BE2C (cell line): Measurements from ENCODE around the gene ADGRD2.

ENCODE experiments used
- DNase-seq: peaks from one replicate; pipeline ENCODE4 v3.0.0-alpha.2; 2020
- H3K27me3 ChIP-seq: fragments of 250-450 bp; sonication (Bioruptor Pico); 2 replicates; pipeline ENCODE4 v1.5.1; 2020; ENCODE audit warnings: mild to moderate bottlenecking
- H3K36me3 ChIP-seq: fragments of 250-450 bp; sonication (Bioruptor Pico); 2 replicates; pipeline ENCODE4 v1.5.1; 2020; ENCODE audit warnings: mild to moderate bottlenecking
- H3K4me1 ChIP-seq: fragments of 250-450 bp; sonication (Bioruptor Pico); 2 replicates; pipeline ENCODE4 v1.5.1; 2020
- H3K4me3 ChIP-seq: 2 replicates; pipeline ENCODE4 v1.5.1; 2011; ENCODE audit warnings: low read depth, low read length
- H3K9me3 ChIP-seq: fragments of 250-450 bp; sonication (Bioruptor Pico); 2 replicates; pipeline ENCODE4 v1.5.1; 2020
- TF ChIP-seq, protein P1 (sequence below): IDR thresholded peaks from 2 replicates; pipeline ENCODE4 v1.5.1; 2012; ENCODE audit warnings: mild to moderate bottlenecking, low read depth, low read length

The ADGRD2 gene

DNA sequence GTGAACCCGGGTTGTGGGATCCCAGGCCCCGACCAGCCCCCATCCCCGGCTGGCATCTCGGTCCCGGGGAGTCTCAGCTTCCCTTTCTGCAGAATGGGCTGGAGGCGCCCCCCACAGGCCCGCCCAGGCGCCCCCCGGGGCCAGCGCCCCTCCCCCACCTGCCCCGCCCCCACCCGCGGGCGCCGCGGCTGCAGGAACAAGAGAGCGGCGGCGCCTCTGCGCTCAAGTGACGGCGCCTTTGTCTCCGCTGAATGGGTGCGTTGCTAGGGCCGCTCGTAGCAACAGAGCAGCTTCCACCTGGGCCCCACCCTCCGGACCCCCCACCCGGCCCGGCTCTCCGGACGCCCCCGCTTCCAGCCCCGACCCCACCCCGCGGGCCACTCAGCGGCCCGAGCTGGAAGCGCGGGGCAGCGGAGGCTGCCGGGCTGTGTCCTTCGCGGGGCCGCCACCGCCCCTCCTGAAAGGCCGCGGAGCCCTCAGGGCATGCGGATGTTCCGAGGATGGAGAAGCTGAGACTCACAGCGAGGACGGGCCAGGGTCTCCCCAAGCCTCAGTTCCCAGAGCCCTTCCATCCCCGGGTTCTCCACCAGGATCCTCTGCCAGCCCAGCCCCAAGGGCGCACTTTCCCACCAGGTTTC is 27.5 kb downstream of the ADGRD2 start:
- Histone ChIP-seq H3K36me3 (no peaks in the 10 kb centered on the region), H3K27me3 (no peaks in the 10 kb centered on the region; the same call in 1 of the 2 replicates), H3K9me3 (no peaks in the 10 kb centered on the region), H3K4me3 (peak overlapping the region; percentile 55), H3K4me1 (peaks cover 14% of the 10 kb centered on the region)
- peak; percentile 49 for DNase-seq
- TF ChIP-seq, protein P1, sequence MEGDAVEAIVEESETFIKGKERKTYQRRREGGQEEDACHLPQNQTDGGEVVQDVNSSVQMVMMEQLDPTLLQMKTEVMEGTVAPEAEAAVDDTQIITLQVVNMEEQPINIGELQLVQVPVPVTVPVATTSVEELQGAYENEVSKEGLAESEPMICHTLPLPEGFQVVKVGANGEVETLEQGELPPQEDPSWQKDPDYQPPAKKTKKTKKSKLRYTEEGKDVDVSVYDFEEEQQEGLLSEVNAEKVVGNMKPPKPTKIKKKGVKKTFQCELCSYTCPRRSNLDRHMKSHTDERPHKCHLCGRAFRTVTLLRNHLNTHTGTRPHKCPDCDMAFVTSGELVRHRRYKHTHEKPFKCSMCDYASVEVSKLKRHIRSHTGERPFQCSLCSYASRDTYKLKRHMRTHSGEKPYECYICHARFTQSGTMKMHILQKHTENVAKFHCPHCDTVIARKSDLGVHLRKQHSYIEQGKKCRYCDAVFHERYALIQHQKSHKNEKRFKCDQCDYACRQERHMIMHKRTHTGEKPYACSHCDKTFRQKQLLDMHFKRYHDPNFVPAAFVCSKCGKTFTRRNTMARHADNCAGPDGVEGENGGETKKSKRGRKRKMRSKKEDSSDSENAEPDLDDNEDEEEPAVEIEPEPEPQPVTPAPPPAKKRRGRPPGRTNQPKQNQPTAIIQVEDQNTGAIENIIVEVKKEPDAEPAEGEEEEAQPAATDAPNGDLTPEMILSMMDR: no peak

DNA sequence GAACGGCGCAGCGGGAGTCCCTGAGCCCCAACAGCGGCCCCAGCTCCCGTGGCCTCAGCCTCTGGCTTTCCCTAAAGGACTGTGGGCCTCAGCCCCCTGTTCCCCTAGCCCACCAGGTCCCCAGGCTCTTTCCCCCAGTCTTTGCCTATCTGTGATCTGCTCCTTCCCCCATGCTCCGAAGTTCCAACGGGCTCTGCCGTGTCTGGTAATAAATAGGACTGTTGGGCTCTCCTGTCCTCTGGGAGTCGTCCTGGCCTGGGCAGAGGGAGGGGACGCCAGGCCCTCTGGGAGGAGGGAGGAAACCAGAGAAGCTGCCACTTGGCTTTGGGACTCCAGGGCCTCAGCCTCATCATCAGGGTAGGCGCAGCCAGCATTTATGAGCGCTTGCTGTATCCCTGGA is 28.1 kb downstream of the ADGRD2 start:
- no peaks in the 10 kb centered on the region for H3K9me3 ChIP-seq
- H3K4me3 ChIP-seq: peak overlapping the region; percentile 55
- no peaks in the 10 kb centered on the region for H3K36me3 ChIP-seq
- H3K27me3 ChIP-seq: no peaks in the 10 kb centered on the region; the same call in 1 of the 2 replicates
- DNase-seq: peak; percentile 79
- peaks cover 14% of the 10 kb centered on the region for H3K4me1 ChIP-seq
- TF ChIP-seq, protein P1: no peak

DNA sequence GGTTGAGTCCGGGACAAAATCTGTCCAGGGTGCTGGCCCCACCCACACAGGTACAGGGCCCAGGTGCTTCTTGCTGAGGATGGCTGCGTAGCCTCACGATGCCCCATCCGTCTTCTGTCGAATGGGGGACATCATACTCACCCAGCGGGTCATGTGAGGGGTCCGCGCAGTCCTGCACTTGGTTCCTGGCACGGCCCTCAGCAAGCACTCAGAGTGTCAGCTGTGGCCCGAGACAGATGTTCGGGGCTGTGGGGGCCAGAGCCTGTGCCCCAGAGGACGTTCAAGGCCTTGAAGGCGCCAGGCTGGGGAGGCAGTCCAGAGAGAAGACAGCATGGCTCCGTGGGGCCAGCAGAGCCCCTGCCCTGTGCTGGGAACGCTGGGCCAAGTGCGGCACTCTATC is 29.1 kb downstream of the ADGRD2 start:
- no peaks in the 10 kb centered on the region for H3K9me3 ChIP-seq
- H3K4me3 ChIP-seq: no peak overlapping the region
- peaks cover 14% of the 10 kb centered on the region for H3K4me1 ChIP-seq
- no peaks in the 10 kb centered on the region for H3K36me3 ChIP-seq
- DNase-seq: no peak
- TF ChIP-seq, protein P1: no peak
- no peaks in the 10 kb centered on the region; the same call in 1 of the 2 replicates for H3K27me3 ChIP-seq

DNA sequence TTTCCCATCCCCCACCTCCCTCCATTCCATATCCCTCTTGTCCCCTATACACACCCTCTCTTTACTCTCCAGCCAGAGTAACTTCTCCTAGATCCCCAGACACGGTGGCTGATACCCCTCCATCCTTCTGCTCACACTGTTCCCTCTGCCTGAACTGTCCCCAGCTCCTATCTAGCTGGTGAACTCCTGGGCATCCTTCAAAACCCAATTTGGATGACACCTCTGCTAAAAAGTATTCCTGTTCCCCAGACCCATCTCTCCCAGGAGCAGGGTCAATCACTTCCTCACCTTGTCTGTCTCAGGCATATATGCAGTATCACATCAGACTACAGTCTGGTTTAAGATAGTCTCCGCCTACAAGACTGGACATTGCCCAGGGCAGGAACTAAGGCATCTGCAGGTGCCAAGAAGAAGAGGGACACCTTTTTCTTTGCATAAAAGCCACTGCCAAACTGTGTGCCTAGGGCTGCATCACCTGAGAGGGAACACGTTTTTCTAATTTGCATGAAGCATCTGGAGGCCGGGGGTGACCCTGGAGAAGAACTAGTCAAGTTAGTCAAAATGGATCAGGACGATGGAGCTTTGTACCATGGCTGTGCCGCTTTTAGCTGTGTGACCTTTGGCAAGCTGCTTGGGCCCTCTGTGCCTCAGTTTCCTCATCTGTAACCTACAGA is 29.8 kb downstream of the ADGRD2 start:
- no peaks in the 10 kb centered on the region for H3K36me3 ChIP-seq
- H3K27me3 ChIP-seq: no peaks in the 10 kb centered on the region; the same call in 1 of the 2 replicates
- peaks cover 14% of the 10 kb centered on the region for H3K4me1 ChIP-seq
- H3K9me3 ChIP-seq: no peaks in the 10 kb centered on the region
- DNase-seq: no peak
- TF ChIP-seq, protein P1: no peak
- no peak overlapping the region for H3K4me3 ChIP-seq

DNA sequence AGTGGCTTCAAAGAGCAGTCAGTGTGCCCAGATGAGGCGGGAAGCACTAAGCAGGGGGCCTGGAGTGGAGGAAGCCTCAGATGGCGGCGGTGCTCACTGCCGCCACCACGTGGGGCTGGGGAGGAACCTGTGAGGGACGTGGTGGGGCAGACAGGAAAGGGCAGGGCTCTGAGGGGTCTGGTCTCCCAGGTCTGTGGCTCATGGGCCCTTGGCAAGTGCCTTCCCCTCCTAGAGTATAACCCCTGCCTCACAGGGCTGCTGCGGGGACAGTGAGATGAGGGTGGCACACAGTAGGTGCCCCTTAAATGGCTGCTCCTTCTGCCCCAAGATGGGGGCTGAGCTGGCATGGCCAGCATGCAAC is 30.4 kb downstream of the ADGRD2 start:
- peak; percentile 65 for DNase-seq
- Histone ChIP-seq H3K27me3 (no peaks in the 10 kb centered on the region; the same call in 1 of the 2 replicates), H3K36me3 (no peaks in the 10 kb centered on the region), H3K4me3 (no peak overlapping the region), H3K9me3 (no peaks in the 10 kb centered on the region), H3K4me1 (peaks cover 14% of the 10 kb centered on the region)
- TF ChIP-seq, protein P1: peak; percentile 65

DNA sequence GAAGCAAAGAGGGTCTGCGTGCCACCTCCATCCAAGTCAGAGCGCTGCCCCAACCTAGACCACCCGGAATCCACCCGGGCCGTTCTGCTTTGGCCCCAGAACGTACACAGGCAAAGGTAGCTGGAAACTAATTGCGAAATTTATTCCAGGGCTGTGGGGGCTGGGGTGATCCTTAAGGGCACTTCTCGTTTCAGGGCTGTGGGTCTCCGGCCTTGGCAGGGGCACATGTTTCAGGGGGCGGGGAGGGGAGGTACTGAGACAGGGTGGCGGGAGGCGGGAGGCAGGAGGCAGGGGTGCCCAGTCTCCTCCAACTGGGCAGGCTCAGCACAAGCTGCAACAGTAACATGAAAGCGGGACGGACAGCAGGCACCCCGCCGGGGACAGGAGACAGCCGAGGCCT is 30.9 kb downstream of the ADGRD2 start:
- TF ChIP-seq, protein P1: no peak
- no peak overlapping the region for H3K4me3 ChIP-seq
- DNase-seq: no peak

More for the DNA sequence above, 30.9 kb downstream of the ADGRD2 start:
- no peaks in the 10 kb centered on the region; the same call in 1 of the 2 replicates for H3K27me3 ChIP-seq
- no peaks in the 10 kb centered on the region for H3K36me3 ChIP-seq
- H3K9me3 ChIP-seq: no peaks in the 10 kb centered on the region
- H3K4me1 ChIP-seq: peaks cover 14% of the 10 kb centered on the region
